HUES64 (cell line): ENCODE results near the gene STK11IP.

Source experiments
- H3K27ac ChIP-seq: 2 replicates; pipeline ENCODE4 v1.7.0; 2013; ENCODE audit warnings: low read depth, low read length, inconsistent platforms
- H3K27me3 ChIP-seq: 2 replicates; pipeline ENCODE4 v1.6.1; 2013; ENCODE audit warnings: mild to moderate bottlenecking, low read length; ENCODE audit not compliant: insufficient read depth
- H3K36me3 ChIP-seq: 2 replicates; pipeline ENCODE4 v1.6.1; 2013; ENCODE audit warnings: mild to moderate bottlenecking, low read length; ENCODE audit not compliant: insufficient read depth
- H3K4me1 ChIP-seq: 2 replicates; pipeline ENCODE4 v1.6.1; 2013; ENCODE audit warnings: mild to moderate bottlenecking, low read length, moderate library complexity; ENCODE audit not compliant: insufficient read depth
- H3K4me3 ChIP-seq: 2 replicates; pipeline ENCODE4 v1.5.1; 2013; ENCODE audit warnings: mild to moderate bottlenecking, low read length, moderate library complexity
- H3K9ac ChIP-seq: 2 replicates; pipeline ENCODE4 v1.6.1; 2013; ENCODE audit warnings: mild to moderate bottlenecking, low read depth, low read length
- H3K9me3 ChIP-seq: 2 replicates; pipeline ENCODE4 v1.6.1; 2013; ENCODE audit warnings: low read depth, low read length; ENCODE audit not compliant: insufficient read depth
- WGBS: fragments of 150-250, 120-280 bp; methylation state at CpG from one replicate; pipeline ENCODE4 v1.1.7; 2013; ENCODE audit warnings: missing lambda C conversion rate; 5-methylcytosine and 5-hydroxymethylcytosine counted together

STK11IP gene

DNA sequence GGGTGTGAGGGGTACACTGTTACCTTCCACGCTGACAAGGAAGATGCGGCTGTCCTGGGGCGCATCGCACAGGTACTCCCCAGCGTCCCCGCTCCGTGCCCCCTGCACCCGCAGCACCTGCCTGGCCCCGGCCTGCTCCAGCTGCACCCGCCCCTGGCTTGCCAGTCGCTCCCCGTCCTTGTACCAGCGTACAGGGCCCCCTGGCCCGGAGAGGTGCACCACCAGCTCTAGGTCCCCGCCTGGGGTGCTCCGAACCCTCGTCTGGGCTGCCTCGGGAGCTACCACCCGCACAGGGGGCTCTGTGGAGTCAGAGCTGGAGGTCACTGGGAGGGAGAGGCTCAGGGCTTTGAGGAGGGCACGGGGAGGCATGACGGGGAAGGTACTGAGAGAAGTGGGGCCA is 40.3 kb upstream of the STK11IP start:
- no peak overlapping the region for H3K27ac ChIP-seq
- peaks cover 4% of the 10 kb centered on the region; the same call in 1 of the 2 replicates for H3K36me3 ChIP-seq
- 94% methylated on average over 21 of the region's 21 CpGs for WGBS
- no peak overlapping the region for H3K9ac ChIP-seq
- no peak overlapping the region for H3K4me3 ChIP-seq
- H3K27me3 ChIP-seq = peaks cover 17% of the 10 kb centered on the region
- no peaks in the 10 kb centered on the region for H3K9me3 ChIP-seq
- H3K4me1 ChIP-seq = peaks cover 25% of the 10 kb centered on the region

DNA sequence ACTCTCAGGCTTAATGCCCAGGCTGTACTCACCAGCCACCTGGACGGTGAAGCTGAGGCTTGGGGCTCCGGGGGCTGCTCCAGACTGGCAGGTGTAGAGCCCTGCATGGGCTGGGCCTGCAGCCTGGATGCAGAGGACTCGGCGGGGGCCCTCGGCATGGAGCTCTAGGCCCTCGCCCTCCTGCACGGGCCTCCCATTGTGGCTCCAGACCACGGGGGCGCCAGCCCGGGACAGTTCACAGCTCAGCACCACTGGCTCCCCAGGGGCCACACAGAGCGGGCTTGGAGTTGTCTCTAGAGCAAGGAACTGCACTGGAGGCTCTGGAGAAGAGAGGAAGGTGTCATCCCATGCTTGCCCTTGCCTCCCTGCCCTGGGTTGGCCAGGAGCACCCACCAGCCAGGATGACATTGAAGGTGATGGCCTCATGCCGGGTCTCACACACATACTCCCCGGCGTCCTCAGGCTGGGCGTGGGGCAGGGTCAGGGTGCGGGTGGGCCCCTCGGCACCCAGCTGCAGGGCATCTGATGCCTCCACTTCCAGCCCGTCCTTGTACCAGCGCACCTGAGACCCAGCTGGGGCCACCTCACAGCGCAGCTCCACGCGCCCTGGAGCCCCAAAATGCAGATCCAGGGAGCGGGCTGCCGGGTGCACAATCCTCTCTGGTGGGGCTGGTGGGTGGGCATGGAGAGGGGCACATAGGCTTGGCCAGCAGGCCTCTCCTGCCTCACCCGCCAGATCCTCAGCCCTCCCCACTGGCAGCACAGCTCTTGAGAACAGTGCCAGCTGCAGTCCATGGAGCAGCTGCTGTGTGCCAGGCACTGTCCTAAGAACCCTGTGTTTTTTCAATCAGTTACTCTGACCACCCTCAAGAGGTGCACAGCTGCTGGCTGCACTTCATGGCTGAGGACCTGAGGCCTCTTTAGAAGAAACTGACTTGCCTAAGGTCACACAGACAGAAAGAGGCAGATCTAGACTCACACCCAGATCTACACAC is 39.6 kb upstream of the STK11IP start:
- peaks cover 31% of the 10 kb centered on the region for H3K4me1 ChIP-seq
- H3K27ac ChIP-seq = no peak overlapping the region
- no peak overlapping the region for H3K4me3 ChIP-seq
- peaks cover 11% of the 10 kb centered on the region; the same call in 1 of the 2 replicates for H3K36me3 ChIP-seq
- peaks cover 12% of the 10 kb centered on the region for H3K27me3 ChIP-seq
- H3K9ac ChIP-seq = no peak overlapping the region
- no peaks in the 10 kb centered on the region for H3K9me3 ChIP-seq
- 93% methylated on average over 25 of the region's 25 CpGs for WGBS

DNA sequence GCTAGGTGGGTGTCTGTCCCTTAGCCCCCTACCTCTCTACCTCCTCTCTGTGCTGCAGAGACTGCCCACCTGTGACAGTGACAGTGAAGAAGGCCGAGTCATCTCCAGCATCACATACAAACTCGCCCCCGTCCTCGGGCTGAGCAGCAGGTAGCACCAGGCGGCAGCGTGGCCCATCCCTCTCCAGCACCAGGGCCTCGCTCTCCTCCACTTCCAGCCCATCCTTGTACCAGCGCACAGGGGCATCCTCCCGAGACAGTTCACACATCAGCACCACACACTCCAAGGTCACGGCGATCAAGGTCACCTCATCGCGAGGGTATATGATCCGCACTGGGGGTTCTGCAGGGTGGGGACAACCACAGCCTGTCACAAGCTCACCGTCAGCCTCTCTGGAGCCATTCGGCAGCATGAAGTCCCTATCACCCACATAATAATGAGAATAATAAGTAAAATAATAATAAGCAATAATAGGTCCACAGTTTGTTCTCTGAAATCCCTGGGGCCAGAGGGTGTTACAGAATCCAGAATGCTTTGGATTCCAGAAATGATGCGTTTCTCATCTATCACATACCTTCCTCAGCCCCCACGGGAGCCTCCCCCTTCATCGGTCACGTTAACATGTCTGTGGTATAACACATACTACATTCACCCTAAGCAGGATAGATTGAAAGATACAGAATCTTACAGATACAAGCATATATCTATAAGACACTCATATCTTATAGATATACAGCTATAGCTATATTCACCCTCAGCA is 38.3 kb upstream of the STK11IP start:
- Histone ChIP-seq H3K27ac (no peak overlapping the region), H3K9ac (no peak overlapping the region), H3K9me3 (no peaks in the 10 kb centered on the region), H3K4me3 (no peak overlapping the region), H3K36me3 (peaks cover 24% of the 10 kb centered on the region), H3K27me3 (0 out of 2 replicates have a peak, but pooled peaks cover 3% of the 10 kb centered on the region), H3K4me1 (peaks cover 31% of the 10 kb centered on the region)
- WGBS = 94% methylated on average over 19 of the region's 20 CpGs

DNA sequence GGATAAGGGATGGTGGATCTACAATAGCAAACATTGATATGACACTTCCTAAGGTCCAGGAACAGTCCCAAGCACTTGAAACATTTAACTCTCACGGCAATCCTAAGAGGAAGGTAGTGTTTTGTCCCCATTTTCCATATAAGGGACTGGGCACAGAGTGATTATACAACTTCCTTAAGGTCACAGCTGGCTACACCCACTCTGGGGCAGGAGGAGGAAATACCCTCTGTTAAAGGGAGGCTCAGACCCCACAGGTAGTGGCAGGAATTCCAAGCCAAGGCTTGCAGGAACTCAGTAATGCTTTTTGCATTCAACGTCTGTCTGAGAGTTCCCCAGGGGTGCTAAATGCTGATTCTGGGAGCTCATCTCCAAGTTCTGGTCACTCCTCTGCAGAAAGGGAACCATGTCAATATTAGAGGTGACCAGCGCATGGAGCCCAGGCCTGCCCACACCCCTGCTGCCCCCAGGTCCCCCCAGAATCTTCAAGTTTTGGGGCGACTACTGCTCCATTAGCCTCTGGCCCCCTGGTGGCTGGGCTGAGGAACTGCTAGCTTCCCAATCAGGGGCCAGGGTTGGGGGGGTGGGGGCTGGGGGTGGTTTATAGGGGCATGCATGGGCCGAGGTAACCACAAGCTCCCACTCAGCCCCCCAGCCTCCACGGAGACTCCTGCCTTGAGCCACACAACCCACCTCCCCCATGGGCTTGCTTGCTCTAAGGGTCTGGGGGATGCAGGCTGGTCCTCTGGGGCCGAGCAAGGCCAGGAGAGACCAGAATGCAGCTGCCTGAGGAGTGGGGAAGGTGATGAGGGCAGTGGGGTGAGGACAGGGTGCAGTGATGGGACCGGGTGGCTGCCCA is 37.4 kb upstream of the STK11IP start:
- H3K4me1 ChIP-seq = peaks cover 41% of the 10 kb centered on the region
- peaks cover 30% of the 10 kb centered on the region for H3K36me3 ChIP-seq
- H3K27me3 ChIP-seq = no peaks in the 10 kb centered on the region
- H3K4me3 ChIP-seq = no peak overlapping the region
- WGBS = 48% methylated on average over 5 of the region's 8 CpGs
- H3K27ac ChIP-seq = peak overlapping the region; percentile 15; the same call in 1 of the 2 replicates
- no peaks in the 10 kb centered on the region for H3K9me3 ChIP-seq
- H3K9ac ChIP-seq = no peak overlapping the region

DNA sequence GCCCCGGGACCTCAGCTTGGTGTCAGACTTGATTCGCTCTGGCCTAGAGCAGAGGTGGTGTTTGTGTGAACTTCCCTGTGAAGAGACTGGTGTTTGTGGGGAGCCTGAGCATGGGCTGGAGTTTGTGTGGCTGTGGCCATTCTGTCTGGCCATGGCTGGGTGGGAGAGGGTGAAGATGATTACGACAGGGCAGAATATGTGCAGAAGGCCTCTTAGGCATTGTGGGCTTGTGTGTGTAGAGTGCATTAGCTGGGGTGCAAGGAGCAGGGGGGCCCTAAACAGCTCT is 36.8 kb upstream of the STK11IP start:
- Histone ChIP-seq H3K9me3 (no peaks in the 10 kb centered on the region), H3K9ac (no peak overlapping the region), H3K27ac (peak overlapping the region; percentile 35), H3K27me3 (no peaks in the 10 kb centered on the region), H3K4me3 (no peak overlapping the region), H3K4me1 (peaks cover 46% of the 10 kb centered on the region), H3K36me3 (peaks cover 30% of the 10 kb centered on the region)
- 81% methylated on average over 3 of the region's 3 CpGs for WGBS

DNA sequence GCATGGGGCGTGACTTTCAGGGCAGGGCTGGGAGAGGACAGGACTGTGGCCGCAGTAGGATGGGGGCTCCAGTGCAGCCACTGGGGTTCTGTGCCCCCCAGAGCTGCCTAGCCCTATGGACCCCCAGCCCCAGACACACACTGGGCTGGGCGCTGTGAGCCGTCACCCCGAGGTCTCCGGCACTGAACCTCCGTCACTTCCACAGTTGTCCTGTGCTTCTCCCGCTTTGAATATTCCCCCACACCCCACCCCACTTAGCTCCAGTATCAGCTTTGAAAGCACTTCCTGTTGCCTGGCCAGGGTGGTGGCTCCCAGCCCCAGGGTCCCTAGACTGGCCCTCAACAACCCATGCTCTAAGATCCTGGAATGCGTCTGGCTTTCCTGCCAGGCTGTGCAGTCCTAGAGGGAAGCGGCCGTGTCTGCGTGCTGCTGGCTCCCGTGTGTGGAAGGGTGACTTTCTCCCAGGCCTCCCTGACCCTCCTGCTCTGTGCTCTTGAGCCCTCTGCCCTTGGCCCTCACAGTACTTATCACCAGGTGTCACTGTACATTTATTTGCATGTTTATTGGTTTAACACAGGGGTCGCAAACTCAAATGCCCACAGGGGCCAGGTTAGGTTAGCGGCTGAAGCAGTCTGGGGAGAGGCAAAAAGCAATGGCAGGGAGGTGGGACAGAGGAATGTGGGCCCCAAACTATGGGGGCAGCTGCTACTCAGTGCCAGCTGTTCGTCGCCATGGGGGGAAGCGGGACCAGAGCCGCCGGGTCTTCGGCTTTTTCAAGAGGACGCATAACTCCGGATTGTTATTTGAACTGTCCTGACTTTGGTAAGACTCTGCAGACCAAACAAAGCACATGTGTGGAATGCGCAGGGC is 36.2 kb upstream of the STK11IP start:
- H3K27me3 ChIP-seq = no peaks in the 10 kb centered on the region
- peaks cover 28% of the 10 kb centered on the region for H3K36me3 ChIP-seq
- H3K27ac ChIP-seq = peak overlapping the region; percentile 79
- 73% methylated on average over 24 of the region's 24 CpGs for WGBS
- peaks cover 52% of the 10 kb centered on the region for H3K4me1 ChIP-seq
- no peak overlapping the region for H3K4me3 ChIP-seq
- peak overlapping the region; percentile 49; the same call in 1 of the 2 replicates for H3K9ac ChIP-seq
- no peaks in the 10 kb centered on the region for H3K9me3 ChIP-seq

DNA sequence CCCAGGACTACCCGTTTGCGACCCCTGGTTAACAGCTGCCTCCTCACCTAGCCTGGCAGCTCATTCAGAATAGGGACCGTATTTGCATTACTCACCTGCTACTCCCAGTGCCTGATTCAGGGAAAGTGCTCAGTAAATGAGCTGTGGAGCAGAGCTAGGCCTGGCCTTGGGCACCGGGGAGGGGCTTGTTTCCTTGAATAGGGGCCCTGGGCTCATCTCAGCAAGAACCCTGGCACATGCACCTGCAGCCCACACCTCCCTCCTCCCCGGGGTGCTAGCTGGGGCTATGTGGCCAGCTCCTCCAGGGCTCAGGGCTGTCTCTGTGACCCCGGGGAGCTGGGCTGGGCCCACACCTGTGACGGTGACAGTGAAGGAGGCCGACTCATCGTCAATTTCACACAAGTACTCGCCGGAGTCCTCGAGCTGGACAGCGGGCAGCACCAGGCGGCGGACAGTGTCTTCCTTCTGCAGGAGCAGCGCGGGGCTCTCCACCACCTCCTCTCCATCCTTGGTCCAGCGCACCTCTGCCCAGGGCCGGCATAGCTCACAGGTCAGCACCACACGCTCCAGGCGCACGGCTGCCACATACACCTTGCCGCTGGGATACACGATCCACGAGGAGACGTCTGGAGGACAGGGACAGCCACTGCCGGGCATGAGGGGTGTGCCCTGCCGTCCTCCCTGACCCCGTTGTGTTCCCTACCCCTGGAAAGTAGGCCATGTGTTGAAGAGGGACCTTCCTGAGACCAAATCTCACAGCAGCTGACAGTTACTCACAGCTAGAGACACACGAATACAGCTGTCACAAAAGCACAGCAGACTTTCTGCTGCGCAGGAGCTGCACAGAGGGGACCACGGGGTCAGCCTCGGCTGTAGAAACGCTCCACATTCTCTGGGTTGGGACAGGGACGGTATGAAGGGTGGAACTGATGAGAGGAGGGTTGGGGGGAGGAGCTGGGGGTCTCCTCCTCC is 35.3 kb upstream of the STK11IP start:
- peak overlapping the region; percentile 79 for H3K27ac ChIP-seq
- 83% methylated on average over 35 of the region's 35 CpGs for WGBS
- H3K4me1 ChIP-seq = peaks cover 53% of the 10 kb centered on the region
- H3K27me3 ChIP-seq = no peaks in the 10 kb centered on the region
- H3K4me3 ChIP-seq = no peak overlapping the region
- H3K9ac ChIP-seq = 0 out of 2 replicates have a peak overlapping the region, but pooled peaks have one; percentile 49
- no peaks in the 10 kb centered on the region for H3K9me3 ChIP-seq
- H3K36me3 ChIP-seq = peaks cover 32% of the 10 kb centered on the region

DNA sequence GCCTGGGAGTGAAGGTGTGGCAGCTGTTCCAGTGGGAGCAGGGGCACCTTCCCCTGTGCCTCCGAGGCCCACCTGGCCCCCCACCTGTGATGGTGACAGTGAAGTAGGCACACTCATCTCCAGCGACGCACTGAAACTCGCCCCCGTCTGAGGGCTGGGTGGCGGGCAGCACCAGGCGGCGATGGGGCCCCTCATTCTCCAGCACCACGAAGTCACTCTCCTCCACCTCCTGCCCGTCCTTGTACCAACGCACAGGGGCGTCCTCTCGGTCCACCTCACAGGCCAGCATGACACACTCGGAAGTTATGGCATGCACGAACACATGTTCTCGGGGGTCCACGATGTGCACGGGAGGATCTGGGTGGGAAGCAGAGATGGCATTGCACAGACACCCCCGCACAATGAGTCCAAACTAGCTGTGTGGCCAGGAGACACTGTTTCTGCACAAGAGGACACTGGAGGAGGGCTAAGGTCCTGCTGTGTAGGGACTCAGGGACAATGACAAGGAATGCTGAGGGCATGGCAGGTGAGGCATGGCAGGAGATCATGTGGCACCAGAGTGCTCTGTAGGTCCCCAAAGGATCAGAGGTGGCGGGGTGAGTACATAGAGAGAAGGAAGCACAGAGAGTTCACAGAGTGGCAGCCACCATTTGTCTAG is 34.3 kb upstream of the STK11IP start:
- Histone ChIP-seq H3K27ac (no peak overlapping the region), H3K4me3 (no peak overlapping the region), H3K9ac (no peak overlapping the region), H3K4me1 (peaks cover 53% of the 10 kb centered on the region), H3K27me3 (no peaks in the 10 kb centered on the region), H3K36me3 (peaks cover 42% of the 10 kb centered on the region), H3K9me3 (no peaks in the 10 kb centered on the region)
- 94% methylated on average over 20 of the region's 20 CpGs for WGBS
